Natural killer cell (primary cell): ENCODE data around the gene VPS13D. TPM values are rescaled to one million over a fixed set of nuclear protein-coding genes. Genes with fewer than 3 reads are reported as not detected.

Experiments used
- ATAC-seq, 3 donors: fragments of 150-1000 bp in 2 of 3; fragments of 200-7000 bp in 1 of 3; cut with Tn5 transposase; 1 replicate in 1 of 3; 2 replicates in 2 of 3; pipeline ENCODE4 v1.10.0; 2021; ENCODE audit warnings: mild to moderate bottlenecking in 2 of 3, moderate library complexity in 2 of 3
- DNase-seq, 2 donors: peaks; one replicate each; pipeline versions ENCODE4 v3.0.0 to v3.0.0-alpha.2; 2013 to 2021; ENCODE audit warnings: mixed read lengths in 1 of 2
- H3K27ac ChIP-seq: one replicate; pipeline ENCODE4 v1.5.1; 2013; ENCODE audit warnings: mild to moderate bottlenecking, low read length
- H3K27me3 ChIP-seq: one replicate; pipeline ENCODE4 v1.6.1; 2013; ENCODE audit warnings: low read length; ENCODE audit not compliant: control insufficient read depth, insufficient read depth
- H3K36me3 ChIP-seq: one replicate; pipeline ENCODE4 v1.6.1; 2013; ENCODE audit warnings: low read length; ENCODE audit not compliant: control insufficient read depth, insufficient read depth
- H3K4me1 ChIP-seq: one replicate; pipeline ENCODE4 v1.6.1; 2013; ENCODE audit warnings: low read length; ENCODE audit not compliant: control insufficient read depth, insufficient read depth
- H3K4me3 ChIP-seq: one replicate; pipeline ENCODE4 v1.5.1; 2013; ENCODE audit warnings: low read length
- H3K9me3 ChIP-seq: one replicate; pipeline ENCODE4 v1.6.1; 2013; ENCODE audit warnings: low read length; ENCODE audit not compliant: control insufficient read depth, insufficient read depth
- H3K27ac Mint-ChIP-seq, 2 donors: one replicate each; pipeline ENCODE4 v1.8.0; 2022; ENCODE audit warnings: mild to moderate bottlenecking in 2 of 2, mixed read lengths in 2 of 2, moderate library complexity in 1 of 2
- H3K27me3 Mint-ChIP-seq, 2 donors: one replicate each; pipeline ENCODE4 v1.8.0; 2022; ENCODE audit warnings: low read depth in 2 of 2, mixed read lengths in 2 of 2
- H3K36me3 Mint-ChIP-seq: one replicate; pipeline ENCODE4 v1.8.0; 2022; ENCODE audit warnings: mixed read lengths
- H3K4me1 Mint-ChIP-seq, 2 donors: one replicate each; pipeline ENCODE4 v1.8.0; 2022; ENCODE audit warnings: mixed read lengths in 2 of 2
- H3K4me3 Mint-ChIP-seq: one replicate; pipeline ENCODE4 v1.8.0; 2022; ENCODE audit warnings: mild to moderate bottlenecking, moderate library complexity, mixed read lengths
- H3K9me3 Mint-ChIP-seq, 2 donors: one replicate each; pipeline ENCODE4 v1.8.0; 2022; ENCODE audit warnings: mixed read lengths in 2 of 2
- CTCF ChIP-seq: fragments of 200-600 bp; IDR thresholded peaks from one replicate; pipeline ENCODE4 v1.8.0; 2022; ENCODE audit warnings: antibody characterized with exemption
- WGBS: methylation state at CpG from one replicate; pipeline ENCODE4 v1.1.7; 2013; ENCODE audit warnings: missing lambda C conversion rate; ENCODE audit not compliant: insufficient coverage; 5-methylcytosine and 5-hydroxymethylcytosine counted together
- intact Hi-C: fragments of 100-400 bp; cut with micrococcal nuclease; formaldehyde crosslinking; loops from one replicate; pipeline ENCODE4 v1.14.2; 2022
- total RNA-seq, 4 donors: library from RNA; stranded (reverse); fragments of 120-200 nt in 1 of 4; gene quantifications; one replicate each; pipeline versions ENCODE4 v1.2.3 to v1.2.4, GENCODE V29; 2013 to 2022

Gene VPS13D
- total RNA-seq, 3 donors from 2014 or later (not counting 1 experiment from before 2014, with no cell fraction given) = 66.3 to 94.0 (median 81.7) TPM

- ATAC-seq = no peak
- Histone ChIP-seq H3K4me3 (no peak overlapping the region), H3K36me3 (peaks cover 33% of the 10 kb centered on the region), H3K9me3 (no peaks in the 10 kb centered on the region), H3K4me1 (peaks cover 22% of the 10 kb centered on the region), H3K27ac (no peak overlapping the region), H3K27me3 (no peaks in the 10 kb centered on the region)
- peaks cover 29% of the 10 kb centered on the region for H3K36me3 Mint-ChIP-seq
- peaks cover 37 to 42% of the 10 kb centered on the region in 2 donors for H3K4me1 Mint-ChIP-seq
- TF ChIP-seq CTCF = no peak
- no peaks in the 10 kb centered on the region for H3K9me3 Mint-ChIP-seq
- H3K27ac Mint-ChIP-seq = peak overlapping the region in 1 of 2 donors; percentile 33
- DNase-seq = no peak
- no peaks in the 10 kb centered on the region for H3K27me3 Mint-ChIP-seq
- no peak overlapping the region for H3K4me3 Mint-ChIP-seq
- 93% methylated on average over 8 of the region's 8 CpGs for WGBS
- intact Hi-C loops = no loop called here
Observed at GRCh38 chr1:12342401-12343003, 112.7 kb downstream of the VPS13D start.

DNA sequence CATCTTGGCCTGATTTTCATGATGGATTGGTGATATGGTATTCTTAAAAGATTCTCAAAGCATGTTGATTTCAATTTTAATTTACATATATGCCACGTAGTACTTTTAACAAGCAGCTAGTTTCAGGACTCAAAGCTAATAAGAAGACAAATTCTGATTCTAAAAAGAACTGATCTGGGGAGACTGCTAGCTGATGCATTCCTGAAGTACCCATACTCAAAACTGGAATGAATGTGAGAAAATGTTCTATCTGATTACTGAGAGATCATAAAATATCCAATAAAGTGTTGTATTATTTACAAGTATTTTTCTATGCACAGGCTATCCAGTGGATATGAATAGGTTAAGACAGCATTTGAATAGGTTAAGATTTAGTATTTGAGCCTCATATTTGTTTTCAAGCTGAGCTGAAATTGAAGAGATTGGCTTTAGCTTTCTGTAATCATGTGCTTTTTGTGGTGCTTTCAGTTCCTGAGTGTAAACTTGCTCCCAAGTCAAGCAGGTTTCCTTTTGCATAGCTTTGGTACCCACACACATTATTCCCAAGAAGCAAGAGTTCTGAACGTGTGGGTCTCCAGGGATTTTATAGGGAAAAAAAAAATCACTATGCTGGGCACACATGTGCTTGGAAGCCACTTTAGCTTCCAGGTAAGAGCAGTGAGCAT, 114.1 kb downstream of the VPS13D start:
- Histone ChIP-seq H3K4me3 (no peak overlapping the region), H3K36me3 (peaks cover 42% of the 10 kb centered on the region), H3K27me3 (no peaks in the 10 kb centered on the region), H3K9me3 (no peaks in the 10 kb centered on the region), H3K4me1 (peaks cover 22% of the 10 kb centered on the region), H3K27ac (no peak overlapping the region)
- no peak for TF ChIP-seq CTCF
- DNase-seq (no peak), ATAC-seq (no peak)
- Mint-ChIP-seq H3K27ac (peak overlapping the region; percentile 82 to 87), H3K4me3 (no peak overlapping the region), H3K9me3 (no peaks in the 10 kb centered on the region), H3K27me3 (no peaks in the 10 kb centered on the region), H3K4me1 (peaks cover 37 to 42% of the 10 kb centered on the region in 2 donors), H3K36me3 (peaks cover 19% of the 10 kb centered on the region)
- intact Hi-C loops = no loop called here
- 25% methylated on average over 1 of the region's 2 CpGs for WGBS

- Histone ChIP-seq H3K27me3 (no peaks in the 10 kb centered on the region), H3K4me3 (no peak overlapping the region), H3K27ac (peak overlapping the region; percentile 61), H3K9me3 (no peaks in the 10 kb centered on the region), H3K4me1 (peaks cover 22% of the 10 kb centered on the region), H3K36me3 (peaks cover 50% of the 10 kb centered on the region)
- peaks cover 27% of the 10 kb centered on the region for H3K36me3 Mint-ChIP-seq
- H3K27ac Mint-ChIP-seq = peak overlapping the region; percentile 82 to 87
- TF ChIP-seq CTCF = no peak
- peaks cover 37 to 42% of the 10 kb centered on the region in 2 donors for H3K4me1 Mint-ChIP-seq
- ATAC-seq = peak; percentile 34 to 55 (median 54)
- peak in 1 of 2 donors; percentile 15 for DNase-seq
- no peaks in the 10 kb centered on the region for H3K9me3 Mint-ChIP-seq
- intact Hi-C loops = no loop called here
- peak overlapping the region; percentile 83 for H3K4me3 Mint-ChIP-seq
- no peaks in the 10 kb centered on the region for H3K27me3 Mint-ChIP-seq
- WGBS = 32% methylated on average over 8 of the region's 9 CpGs
Observed at GRCh38 chr1:12344596-12345349, 114.9 kb downstream of the VPS13D start.
